Neuronal stem cell (in vitro differentiated cells): ENCODE results near the gene NPC2. TPM values are rescaled to one million over a fixed set of nuclear protein-coding genes. Genes with fewer than 3 reads are reported as not detected.

Experiments
- DNase-seq: peaks from one replicate; pipeline ENCODE4 v3.0.0-alpha.2; 2013; ENCODE audit warnings: low spot score
- H2AFZ ChIP-seq: one replicate; pipeline ENCODE4 v1.6.1; 2013; ENCODE audit warnings: mild to moderate bottlenecking, low read length, inconsistent platforms
- H2AK5ac ChIP-seq: 2 replicates; pipeline ENCODE4 v1.6.1; 2013; ENCODE audit warnings: low read depth, mild to moderate bottlenecking, inconsistent platforms, low read length, moderate library complexity, mixed read lengths
- H2BK120ac ChIP-seq: 2 replicates; pipeline ENCODE4 v1.6.1; 2013; ENCODE audit warnings: low read depth, mild to moderate bottlenecking, inconsistent platforms, low read length, moderate library complexity, mixed read lengths
- H2BK12ac ChIP-seq: one replicate; pipeline ENCODE4 v1.6.1; 2013; ENCODE audit warnings: low read length, inconsistent platforms
- H2BK15ac ChIP-seq: 2 replicates; pipeline ENCODE4 v1.6.1; 2013; ENCODE audit warnings: mild to moderate bottlenecking, low read length, inconsistent platforms, mixed read lengths
- H2BK5ac ChIP-seq: one replicate; pipeline ENCODE4 v1.6.1; 2013; ENCODE audit warnings: inconsistent platforms, mild to moderate bottlenecking, low read length, moderate library complexity
- H3K14ac ChIP-seq: one replicate; pipeline ENCODE4 v1.6.1; 2013; ENCODE audit warnings: low read length, inconsistent platforms
- H3K18ac ChIP-seq: 2 replicates; pipeline ENCODE4 v1.6.1; 2013; ENCODE audit warnings: low read length, inconsistent platforms
- H3K23ac ChIP-seq: 2 replicates; pipeline ENCODE4 v1.6.1; 2013; ENCODE audit warnings: low read depth, mild to moderate bottlenecking, mixed read lengths, low read length, inconsistent platforms; ENCODE audit not compliant: poor library complexity
- H3K27ac ChIP-seq: replicated peaks from 3 replicates; pipeline ENCODE4 v1.5.1; 2013; ENCODE audit warnings: low read length, inconsistent platforms
- H3K27me3 ChIP-seq, 3 experiments: 2 replicates each; pipeline ENCODE4 v1.6.1; 2013; ENCODE audit warnings: low read length in 3 of 3, mild to moderate bottlenecking in 2 of 3, inconsistent platforms in 1 of 3, low read depth in 1 of 3, mixed read lengths in 1 of 3, moderate library complexity in 1 of 3; ENCODE audit not compliant: control insufficient read depth in 3 of 3, insufficient read depth in 3 of 3
- H3K36me3 ChIP-seq, 2 donors: replicated peaks in 1 of 2; 2 replicates each; pipeline ENCODE4 v1.6.1; 2013; ENCODE audit warnings: low read length in 2 of 2; ENCODE audit not compliant: control insufficient read depth in 2 of 2, insufficient read depth in 2 of 2
- H3K4ac ChIP-seq: 2 replicates; pipeline ENCODE4 v1.6.1; 2013; ENCODE audit warnings: inconsistent platforms, mild to moderate bottlenecking, low read length, moderate library complexity
- H3K4me1 ChIP-seq, 2 donors: 1 replicate in 1 of 2; 2 replicates in 1 of 2; pipeline ENCODE4 v1.6.1; 2013; ENCODE audit warnings: low read length in 2 of 2, low read depth in 1 of 2; ENCODE audit not compliant: control insufficient read depth in 2 of 2, insufficient read depth in 1 of 2
- H3K4me2 ChIP-seq: one replicate; pipeline ENCODE4 v1.6.1; 2013; ENCODE audit warnings: mild to moderate bottlenecking, low read length, inconsistent platforms; ENCODE audit not compliant: insufficient read depth, poor library complexity, severe bottlenecking
- H3K4me3 ChIP-seq, 2 donors: 2 replicates each; pipeline ENCODE4 v1.5.1; 2013; ENCODE audit warnings: low read length in 2 of 2, mild to moderate bottlenecking in 2 of 2, inconsistent platforms in 1 of 2, moderate library complexity in 1 of 2
- H3K79me1 ChIP-seq: one replicate; pipeline ENCODE4 v1.6.1; 2013; ENCODE audit warnings: low read depth, mild to moderate bottlenecking, inconsistent platforms, low read length, moderate library complexity
- H3K9ac ChIP-seq: one replicate; pipeline ENCODE4 v1.6.1; 2013; ENCODE audit warnings: mild to moderate bottlenecking, low read depth, low read length, inconsistent platforms; ENCODE audit not compliant: poor library complexity
- H3K9me3 ChIP-seq, 2 donors: replicated peaks in 1 of 2; 2 replicates each; pipeline versions ENCODE3 to v1.6.1; 2013; ENCODE audit warnings: low read length in 2 of 2, mild to moderate bottlenecking in 2 of 2, inconsistent platforms in 1 of 2, low read depth in 1 of 2, mixed read lengths in 1 of 2, moderate library complexity in 1 of 2; ENCODE audit not compliant: control insufficient read depth in 2 of 2, insufficient read depth in 1 of 2
- H4K8ac ChIP-seq: one replicate; pipeline ENCODE4 v1.6.1; 2013; ENCODE audit warnings: low read depth, mild to moderate bottlenecking, inconsistent platforms, low read length, moderate library complexity
- H4K91ac ChIP-seq: one replicate; pipeline ENCODE4 v1.6.1; 2013; ENCODE audit warnings: low read length, low read depth, mild to moderate bottlenecking, inconsistent platforms; ENCODE audit not compliant: poor library complexity
- WGBS, 2 donors: extraction: QIAGEN DNeasy Blood & Tissue Kit; methylation state at CpG; one replicate each; pipeline ENCODE4 v1.1.7; 2013; ENCODE audit warnings: missing lambda C conversion rate in 2 of 2, mixed read lengths in 1 of 2; ENCODE audit not compliant: insufficient read length in 2 of 2, insufficient replicate concordance in 1 of 2; ENCODE audit errors: extremely low coverage in 2 of 2; 5-methylcytosine and 5-hydroxymethylcytosine counted together
- polyA plus RNA-seq, 2 experiments: library from polyadenylated mRNA; stranded (reverse); fragments of 200-250 nt; gene quantifications; one replicate each; pipeline ENCODE4 v1.2.3, GENCODE V29; 2013

Gene NPC2
- 596 TPM for polyA plus RNA-seq (2013, experiment 1 of 2)
- 610 TPM for polyA plus RNA-seq (2013, experiment 2 of 2)

DNA sequence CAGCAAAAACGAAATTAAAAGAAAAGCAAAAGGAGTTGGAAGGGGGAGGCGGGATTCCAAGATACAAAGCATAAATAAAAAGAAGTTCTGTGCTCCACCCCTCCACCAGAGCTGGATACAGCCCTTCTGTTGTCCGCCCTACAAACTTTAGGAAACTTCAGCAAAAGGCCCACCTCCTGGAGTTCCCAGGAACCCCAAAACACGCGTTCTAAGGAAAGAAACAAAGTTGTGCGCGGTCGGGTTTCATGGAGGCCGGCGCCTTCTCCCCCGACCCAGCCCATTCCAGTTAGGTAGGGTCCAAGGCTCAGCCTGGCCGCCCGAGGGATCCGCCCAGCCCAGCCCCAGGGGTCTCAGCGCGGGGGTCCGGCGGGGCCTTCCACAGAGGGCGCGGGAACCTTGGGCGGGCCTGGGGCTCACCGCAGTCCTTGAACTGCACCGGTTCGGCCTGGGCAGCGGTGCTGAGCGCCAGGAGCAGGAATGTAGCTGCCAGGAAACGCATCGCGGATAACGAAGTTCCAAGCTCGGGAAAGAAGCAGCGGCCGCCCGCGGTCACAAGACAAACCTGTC is at the start of gene NPC2:
Gene NPC2, minus strand, starts transcription at position 530 of the 567 bp plus-strand sequence. Its CDS starts 31 bp downstream, at position 499.
- H3K4me2 ChIP-seq = peak within 1 kb of the TSS; percentile 75

DNA sequence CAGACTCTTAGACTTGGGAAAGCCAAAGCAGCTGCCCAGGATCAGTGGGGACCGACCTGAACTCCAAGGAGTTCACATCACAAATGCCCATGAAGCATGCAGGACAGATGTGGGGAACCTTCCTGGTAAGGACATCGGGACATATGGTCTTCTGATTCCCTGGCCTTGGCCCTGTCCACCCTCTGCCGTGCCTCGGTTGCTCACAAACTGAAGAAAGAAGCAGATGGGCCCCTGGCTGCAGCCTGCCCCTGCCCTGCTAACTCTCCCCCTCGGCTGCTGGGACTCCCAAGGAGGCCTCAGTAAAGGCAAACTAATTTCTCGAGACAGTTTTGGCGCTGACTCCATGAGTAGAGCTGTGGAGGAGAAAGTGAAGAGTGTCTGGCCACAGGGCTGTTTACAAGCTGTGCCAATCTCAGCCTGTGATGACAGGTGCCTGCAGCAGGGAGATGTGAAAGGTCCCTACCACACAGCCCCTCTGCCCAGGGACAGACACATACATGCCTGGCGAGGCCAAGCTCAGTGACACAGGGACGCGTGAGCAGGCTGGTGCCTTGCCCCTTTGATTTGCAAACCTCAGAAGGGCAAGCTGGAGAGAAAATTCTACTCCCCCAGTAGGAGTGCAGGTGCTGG is 49.1 kb upstream of the NPC2 start:
- Histone ChIP-seq H3K79me1 (no peaks in the 10 kb centered on the region), H3K27me3 (peaks cover 0 to 29% (median 0%) of the 10 kb centered on the region in 3 experiments), H3K9me3 (no peaks in the 10 kb centered on the region), H3K18ac (peak overlapping the region; percentile 58), H3K27ac (no peak overlapping the region), H2AFZ (no peak overlapping the region), H3K23ac (no peak overlapping the region), H2BK15ac (no peak overlapping the region), H2BK5ac (no peak overlapping the region), H2AK5ac (no peak overlapping the region), H3K4me3 (no peak overlapping the region), H3K9ac (no peak overlapping the region), H2BK12ac (no peak overlapping the region), H3K4me2 (no peak overlapping the region), H3K14ac (peak overlapping the region; percentile 27), H3K36me3 (no peaks in the 10 kb centered on the region), H4K91ac (no peak overlapping the region), H3K4me1 (peaks cover 0 to 3% of the 10 kb centered on the region in 2 donors), H3K4ac (no peak overlapping the region), H2BK120ac (no peak overlapping the region), H4K8ac (no peak overlapping the region)
- DNase-seq = no peak
- WGBS, 2 donors = no CpG with 5 or more reads among the region's 10 CpGs

More for the DNA sequence above, at the start of gene NPC2:
- no peak within 1 kb of the TSS for H4K91ac ChIP-seq
- H3K23ac ChIP-seq = peak within 1 kb of the TSS; percentile 97
- peak within 1 kb of the TSS; percentile 99 for H3K18ac ChIP-seq
- peaks cover 11 to 24% of the 10 kb centered on the region in 2 donors for H3K36me3 ChIP-seq
- no peak within 1 kb of the TSS for H3K4ac ChIP-seq
- peak within 1 kb of the TSS; percentile 93 for H3K27ac ChIP-seq
- H3K14ac ChIP-seq = peak within 1 kb of the TSS; percentile 85
- H3K4me1 ChIP-seq = peaks cover 5 to 8% of the 10 kb centered on the region in 2 donors
- peak within 1 kb of the TSS; percentile 96 for H2BK5ac ChIP-seq
- H3K27me3 ChIP-seq = no peaks in the 10 kb centered on the region
- peaks cover 6% of the 10 kb centered on the region for H3K79me1 ChIP-seq
- no peak within 1 kb of the TSS for H2BK12ac ChIP-seq
- H2AK5ac ChIP-seq = peak within 1 kb of the TSS; percentile 70
- peak within 1 kb of the TSS; percentile 83 to 97 for H3K4me3 ChIP-seq
- no peaks in the 10 kb centered on the region for H3K9me3 ChIP-seq
- DNase-seq = no peak
- WGBS, 2 donors = no CpG with 5 or more reads among the region's 35 CpGs
- H3K9ac ChIP-seq = peak within 1 kb of the TSS; percentile 100
- peak within 1 kb of the TSS; percentile 98 for H2AFZ ChIP-seq
- no peak within 1 kb of the TSS for H4K8ac ChIP-seq
- peak within 1 kb of the TSS; percentile 75 for H2BK120ac ChIP-seq
- H2BK15ac ChIP-seq = peak within 1 kb of the TSS; percentile 91

GRCh38 chr14:74541225-74541624 is 48.1 kb upstream of the NPC2 start:
- no CpG with 5 or more reads among the region's 3 CpGs for WGBS, 2 donors
- H4K8ac ChIP-seq = no peak overlapping the region

DNA sequence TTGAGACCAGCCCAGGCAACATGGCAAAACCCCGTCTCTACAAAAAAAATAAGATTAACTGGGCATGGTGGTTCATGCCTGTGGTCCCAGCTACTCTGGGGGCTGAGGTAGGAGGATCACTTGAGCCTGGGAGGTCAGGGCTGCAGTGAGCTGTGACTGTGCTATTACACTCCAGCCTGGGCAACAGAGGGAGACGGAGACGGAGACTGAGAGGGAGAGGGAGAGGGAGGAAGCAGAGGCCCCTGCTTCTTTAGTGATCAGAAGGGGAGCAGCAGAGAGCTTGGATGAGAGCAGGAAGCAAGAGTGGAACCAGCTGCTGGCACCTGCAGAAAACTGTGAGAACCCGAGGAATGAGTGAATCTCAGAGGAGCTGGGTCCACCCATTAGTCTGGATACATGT is 46.4 kb upstream of the NPC2 start:
- Histone ChIP-seq H3K9me3 (no peaks in the 10 kb centered on the region), H3K23ac (no peak overlapping the region), H2AFZ (no peak overlapping the region), H3K4me2 (no peak overlapping the region), H3K4me3 (no peak overlapping the region), H3K18ac (no peak overlapping the region), H3K27me3 (peaks cover 0 to 29% (median 0%) of the 10 kb centered on the region in 3 experiments), H3K4me1 (no peaks in the 10 kb centered on the region), H4K8ac (no peak overlapping the region), H2BK5ac (no peak overlapping the region), H3K14ac (no peak overlapping the region), H2AK5ac (no peak overlapping the region), H3K4ac (no peak overlapping the region), H3K36me3 (no peaks in the 10 kb centered on the region), H2BK15ac (no peak overlapping the region), H3K9ac (no peak overlapping the region), H2BK120ac (no peak overlapping the region), H2BK12ac (peak overlapping the region; percentile 50), H3K27ac (no peak overlapping the region), H3K79me1 (no peaks in the 10 kb centered on the region), H4K91ac (no peak overlapping the region)
- DNase-seq = no peak
- whole genome bisulfite sequencing, 2 donors = no CpG with 5 or more reads among the region's 4 CpGs

More at GRCh38 chr14:74541225-74541624, 48.1 kb upstream of the NPC2 start:
- Histone ChIP-seq H2BK12ac (no peak overlapping the region), H3K4ac (no peak overlapping the region), H3K79me1 (no peaks in the 10 kb centered on the region), H3K27me3 (peaks cover 0 to 29% (median 0%) of the 10 kb centered on the region in 3 experiments), H3K4me1 (no peaks in the 10 kb centered on the region), H3K9ac (no peak overlapping the region), H3K9me3 (no peaks in the 10 kb centered on the region), H3K27ac (no peak overlapping the region), H3K18ac (no peak overlapping the region), H2BK120ac (no peak overlapping the region), H2BK5ac (no peak overlapping the region), H3K4me3 (no peak overlapping the region), H2BK15ac (no peak overlapping the region), H3K4me2 (no peak overlapping the region), H3K36me3 (no peaks in the 10 kb centered on the region), H2AFZ (no peak overlapping the region), H4K91ac (no peak overlapping the region), H3K14ac (no peak overlapping the region), H3K23ac (no peak overlapping the region), H2AK5ac (no peak overlapping the region)
- DNase-seq = no peak
